Neural cell (in vitro differentiated cells): ENCODE results near the gene AOX1.

Experiments
- CTCF ChIP-seq: fragments of 450-650 bp; IDR thresholded peaks from 2 replicates; pipeline ENCODE4 v1.5.1; 2014; ENCODE audit warnings: antibody characterized with exemption, mild to moderate bottlenecking, moderate library complexity; ENCODE audit not compliant: poor library complexity, severe bottlenecking
- RAD21 ChIP-seq: fragments of 450-650 bp; conservative IDR thresholded peaks from 2 replicates; pipeline ENCODE4 v1.6.1; 2014; ENCODE audit warnings: antibody characterized with exemption, mild to moderate bottlenecking, moderate library complexity
- REST ChIP-seq: IDR thresholded peaks from 2 replicates; pipeline ENCODE4 v1.6.1; 2012; ENCODE audit warnings: borderline replicate concordance

- TF ChIP-seq CTCF (no peak), REST (no peak), RAD21 (no peak)
Measured at GRCh38 chr2:200667413-200667812, 81.6 kb downstream of the AOX1 start.
